ENCODE measurements around the gene CNNM3. TPM values are rescaled to one million over a fixed set of nuclear protein-coding genes. Genes with fewer than 3 reads are reported as not detected.

CNNM3 gene
- total and polyA plus RNA-seq, 4 donors, result 7.2 to 31.4 (median 14.6) TPM

DNA sequence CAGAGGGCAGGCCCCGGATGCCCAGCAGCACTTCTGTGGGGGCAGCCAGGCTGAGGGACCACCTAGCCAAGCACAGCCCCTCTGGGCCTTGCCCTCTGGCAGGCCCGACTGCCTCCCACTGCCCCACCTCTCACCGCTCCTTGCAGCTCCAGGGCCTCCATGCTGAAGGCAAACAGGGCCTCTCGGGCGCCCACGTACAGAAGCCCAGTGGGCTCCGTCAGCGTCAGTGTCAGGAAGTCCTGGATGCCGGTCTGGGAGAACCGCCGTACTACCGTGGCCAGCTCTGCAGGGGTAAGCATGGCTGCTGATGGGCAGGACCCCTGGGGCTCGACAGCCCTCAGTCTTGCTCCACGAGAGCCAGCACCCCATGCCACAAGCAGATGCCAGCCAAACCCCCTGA is 50.1 kb downstream of the CNNM3 start:
- no peak overlapping the region for H3K4me3 ChIP-seq
- peaks cover 0 to 54% (median 40%) of the 10 kb centered on the region in 4 donors for H3K36me3 ChIP-seq (ENCODE audit: control insufficient read depth in 4 of 4, insufficient read depth in 4 of 4, low read length in 4 of 4)
- no peak for ATAC-seq (ENCODE audit: insufficient read depth, low FRiP score)
- WGBS, 2 donors, result 49 to 60% methylated on average over 14 of the region's 14 CpGs
- no peak overlapping the region for H3K9ac ChIP-seq (ENCODE audit: insufficient read depth in 1 of 2, low read length in 2 of 2)
- H3K27ac ChIP-seq (ENCODE audit: low read depth in 1 of 2, low read length in 1 of 2), result peak overlapping the region in 1 of 2 donors; percentile 10
- no peak for DNase-seq
- H3K4me1 ChIP-seq (ENCODE audit: control insufficient read depth in 5 of 5, insufficient read depth in 5 of 5, low read length in 5 of 5), result peaks cover 0 to 24% (median 15%) of the 10 kb centered on the region in 5 donors
- H3K27me3 ChIP-seq (ENCODE audit: control insufficient read depth in 3 of 3, insufficient read depth in 3 of 3, low read length in 2 of 3), result no peaks in the 10 kb centered on the region
- TF ChIP-seq, protein P1, sequence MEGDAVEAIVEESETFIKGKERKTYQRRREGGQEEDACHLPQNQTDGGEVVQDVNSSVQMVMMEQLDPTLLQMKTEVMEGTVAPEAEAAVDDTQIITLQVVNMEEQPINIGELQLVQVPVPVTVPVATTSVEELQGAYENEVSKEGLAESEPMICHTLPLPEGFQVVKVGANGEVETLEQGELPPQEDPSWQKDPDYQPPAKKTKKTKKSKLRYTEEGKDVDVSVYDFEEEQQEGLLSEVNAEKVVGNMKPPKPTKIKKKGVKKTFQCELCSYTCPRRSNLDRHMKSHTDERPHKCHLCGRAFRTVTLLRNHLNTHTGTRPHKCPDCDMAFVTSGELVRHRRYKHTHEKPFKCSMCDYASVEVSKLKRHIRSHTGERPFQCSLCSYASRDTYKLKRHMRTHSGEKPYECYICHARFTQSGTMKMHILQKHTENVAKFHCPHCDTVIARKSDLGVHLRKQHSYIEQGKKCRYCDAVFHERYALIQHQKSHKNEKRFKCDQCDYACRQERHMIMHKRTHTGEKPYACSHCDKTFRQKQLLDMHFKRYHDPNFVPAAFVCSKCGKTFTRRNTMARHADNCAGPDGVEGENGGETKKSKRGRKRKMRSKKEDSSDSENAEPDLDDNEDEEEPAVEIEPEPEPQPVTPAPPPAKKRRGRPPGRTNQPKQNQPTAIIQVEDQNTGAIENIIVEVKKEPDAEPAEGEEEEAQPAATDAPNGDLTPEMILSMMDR (IDR thresholded peaks at IDR 0.05; ENCODE audit: control extremely low read depth, extremely low read depth), result no peak
- no peaks in the 10 kb centered on the region for H3K9me3 ChIP-seq (ENCODE audit: control insufficient read depth in 4 of 4, insufficient read depth in 3 of 4, low read length in 3 of 4)

DNA sequence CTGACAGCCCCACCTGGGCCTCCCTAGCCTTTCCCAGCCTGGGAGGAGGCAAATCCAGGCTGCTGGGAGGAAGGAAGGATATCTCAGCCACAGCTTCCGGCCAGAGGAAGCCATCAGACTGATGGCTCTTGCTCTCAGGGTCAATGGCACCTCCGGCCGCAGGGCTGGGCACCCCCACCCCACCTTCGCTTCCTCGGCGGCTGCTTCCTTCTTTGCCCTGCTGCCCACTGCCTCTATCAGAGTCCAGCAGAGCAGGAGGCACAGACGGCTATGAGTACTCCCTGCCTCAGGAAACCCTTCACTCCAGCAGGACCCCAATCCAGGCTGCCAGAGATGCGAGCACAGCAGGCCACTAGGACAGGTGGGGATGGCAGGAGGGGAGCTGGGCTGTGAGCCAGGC is 50.5 kb downstream of the CNNM3 start:
- peak overlapping the region in 1 of 2 donors; percentile 55 for H3K27ac ChIP-seq (ENCODE audit: low read depth in 1 of 2, low read length in 1 of 2)
- no peak for ATAC-seq (ENCODE audit: insufficient read depth, low FRiP score)
- DNase-seq, result peak in 1 of 3 donors; percentile 12
- H3K9me3 ChIP-seq (ENCODE audit: control insufficient read depth in 4 of 4, insufficient read depth in 3 of 4, low read length in 3 of 4), result no peaks in the 10 kb centered on the region
- TF ChIP-seq, protein P1 (IDR thresholded peaks at IDR 0.05; ENCODE audit: control extremely low read depth, extremely low read depth), result no peak
- H3K4me3 ChIP-seq, result no peak overlapping the region
- H3K4me1 ChIP-seq (ENCODE audit: control insufficient read depth in 5 of 5, insufficient read depth in 5 of 5, low read length in 5 of 5), result peaks cover 0 to 24% (median 15%) of the 10 kb centered on the region in 5 donors
- peaks cover 0 to 50% (median 36%) of the 10 kb centered on the region in 4 donors for H3K36me3 ChIP-seq (ENCODE audit: control insufficient read depth in 4 of 4, insufficient read depth in 4 of 4, low read length in 4 of 4)
- no peak overlapping the region for H3K9ac ChIP-seq (ENCODE audit: insufficient read depth in 1 of 2, low read length in 2 of 2)
- 20 to 54% methylated on average over 8 of the region's 8 CpGs for WGBS, 2 donors
- H3K27me3 ChIP-seq (ENCODE audit: control insufficient read depth in 3 of 3, insufficient read depth in 3 of 3, low read length in 2 of 3), result no peaks in the 10 kb centered on the region

DNA sequence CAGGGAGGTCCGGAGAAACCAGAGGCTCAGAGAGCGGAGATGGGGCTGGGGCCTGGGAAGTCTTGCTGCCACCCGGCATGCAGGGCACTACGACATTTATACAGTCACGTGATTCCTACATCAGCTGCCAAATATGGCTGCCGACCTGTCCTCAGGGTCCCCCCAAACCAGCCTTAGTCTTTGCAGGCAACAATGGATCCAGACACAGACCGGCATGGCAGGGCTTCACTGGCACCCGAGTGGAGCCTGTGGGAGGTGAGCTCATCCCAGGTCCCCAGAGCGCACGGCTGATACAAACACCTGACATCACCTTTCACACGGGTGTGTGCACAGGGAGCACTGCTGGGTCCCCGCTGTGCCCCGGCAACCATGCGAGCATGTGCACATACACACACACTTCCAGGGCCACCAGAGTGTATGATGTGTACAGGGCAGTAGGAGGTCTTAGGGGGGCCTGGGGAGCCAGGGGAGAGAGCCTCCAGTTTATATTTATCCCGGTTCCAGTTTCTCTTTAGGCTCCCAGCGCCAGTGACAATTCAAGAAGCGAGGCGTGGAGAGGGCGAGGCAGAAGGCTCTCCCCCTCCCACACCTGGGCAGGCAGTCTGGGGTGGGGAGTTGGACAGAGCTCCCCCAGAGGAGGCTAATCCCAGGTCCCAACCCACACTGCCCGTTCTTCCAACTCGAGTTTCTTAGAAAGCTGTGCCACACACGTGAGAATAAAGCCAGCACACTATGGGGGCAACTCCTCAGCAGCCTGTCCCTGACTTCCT is 51.1 kb downstream of the CNNM3 start:
- Histone ChIP-seq H3K4me1 (ENCODE audit: control insufficient read depth in 5 of 5, insufficient read depth in 5 of 5, low read length in 5 of 5) (peaks cover 0 to 24% (median 15%) of the 10 kb centered on the region in 5 donors), H3K36me3 (ENCODE audit: control insufficient read depth in 4 of 4, insufficient read depth in 4 of 4, low read length in 4 of 4) (peaks cover 0 to 45% (median 32%) of the 10 kb centered on the region in 4 donors), H3K4me3 (no peak overlapping the region), H3K27me3 (ENCODE audit: control insufficient read depth in 3 of 3, insufficient read depth in 3 of 3, low read length in 2 of 3) (no peaks in the 10 kb centered on the region), H3K9me3 (ENCODE audit: control insufficient read depth in 4 of 4, insufficient read depth in 3 of 4, low read length in 3 of 4) (no peaks in the 10 kb centered on the region), H3K9ac (ENCODE audit: insufficient read depth in 1 of 2, low read length in 2 of 2) (peak overlapping the region; percentile 63 to 79), H3K27ac (ENCODE audit: low read depth in 1 of 2, low read length in 1 of 2) (peak overlapping the region; percentile 55 to 94)
- WGBS, 2 donors, result 55% methylated on average over 22 of the region's 22 CpGs
- no peak for DNase-seq
- TF ChIP-seq, protein P1 (IDR thresholded peaks at IDR 0.05; ENCODE audit: control extremely low read depth, extremely low read depth), result no peak
- ATAC-seq (ENCODE audit: insufficient read depth, low FRiP score), result no peak

All from lung (tissue), 12 donors.